Cardiac septum (tissue), 1 donor: ENCODE results near the gene TGM6. TPM values are rescaled to one million over a fixed set of nuclear protein-coding genes. Genes with fewer than 3 reads are reported as not detected.

Source experiments
- DNase-seq: peaks from one replicate; pipeline ENCODE4 v3.0.0-alpha.2; 2020; ENCODE audit warnings: low spot score
- intact Hi-C: fragments of 100-400 bp; cut with DNase I; formaldehyde crosslinking; loops from one replicate; pipeline ENCODE4 v1.14.0; 2022
- total RNA-seq: library from RNA; stranded (reverse); fragmentation: NEBNext Ultra II Directional; extraction: Animal tissue kit (Norgen Biotek cat#: 25700); gene quantifications from one replicate; pipeline ENCODE4 v1.2.1, GENCODE V29; 2021
- donor health status: DM: no; HTN: no; CAD: no.

The TGM6 gene
- total RNA-seq, 1 donor from 2014 or later: not detected

- peak; percentile 98 for DNase-seq
- intact Hi-C loops: loop anchor here (1.0 to 5.0 kb wide), 3 partner anchors 39 to 192 kb away; partner anchors contain the start of gene IDH3B
Observed at GRCh38 chr20:2470423-2471193, 89.9 kb downstream of the TGM6 start, which contains the start of gene SNRPB. TSS of gene SNRPB (minus strand) at chr20:2470789. CDS start at chr20:2470690, 99 bp downstream.

- intact Hi-C loops: loop anchor here (5.0 kb wide), 2 partner anchors 49 to 189 kb away; partner anchors contain the start of gene IDH3B
Observed at GRCh38 chr20:2473516-2473915, 92.8 kb downstream of the TGM6 start.

GRCh38 chr20:2475850-2476741 is 95.4 kb downstream of the TGM6 start:
- DNase-seq: no peak
- intact Hi-C loops: no loop called here

More at GRCh38 chr20:2473516-2473915, 92.8 kb downstream of the TGM6 start:
- no peak for DNase-seq

- DNase-seq: no peak
- intact Hi-C loops: no loop called here
Observed at GRCh38 chr20:2476742-2477615, 96.3 kb downstream of the TGM6 start.

- DNase-seq: no peak
- intact Hi-C loops: no loop called here
Observed at GRCh38 chr20:2480381-2480780, 99.7 kb downstream of the TGM6 start.

Other genes with a start within 250 kb of the TGM6 start
- not detected for gene TGM3, start 84.9 kb upstream of the TGM6 start, total RNA-seq
- 53.0 TPM for gene SNRPB, start 89.9 kb downstream of the TGM6 start, total RNA-seq
- 8.5 TPM for gene ZNF343, start 128.0 kb downstream of the TGM6 start, total RNA-seq
- not detected for gene TMC2, start 155.7 kb downstream of the TGM6 start, total RNA-seq